HL-60 (cell line): ENCODE results near the gene ATRNL1.

ENCODE experiments used
- DNase-seq, 2 experiments: peaks; one replicate each; pipeline ENCODE4 v3.0.0-alpha.2; 2010 to 2020; ENCODE audit warnings: low read depth in 1 of 2, low spot score in 1 of 2
- H3K27ac ChIP-seq: fragments of 250-450 bp; sonication (Bioruptor Pico); replicated peaks from 2 replicates; pipeline ENCODE4 v1.5.1; 2020; ENCODE audit warnings: mild to moderate bottlenecking, moderate library complexity
- H3K27me3 ChIP-seq: fragments of 250-450 bp; sonication (Bioruptor Pico); 2 replicates; pipeline ENCODE4 v1.5.1; 2021; ENCODE audit warnings: mild to moderate bottlenecking, moderate library complexity; ENCODE audit not compliant: insufficient read depth, poor library complexity, severe bottlenecking
- H3K4me3 ChIP-seq: replicated peaks from 2 replicates; pipeline ENCODE4 v1.5.1; 2011; ENCODE audit warnings: mild to moderate bottlenecking, control low read depth, low read length; ENCODE audit not compliant: insufficient read depth
- CTCF ChIP-seq: IDR thresholded peaks from one replicate; pipeline ENCODE4 v1.5.1; 2011; ENCODE audit warnings: low read length, control low read depth, inconsistent platforms; ENCODE audit not compliant: insufficient read depth
- GABPA ChIP-seq: IDR thresholded peaks from 2 replicates; pipeline ENCODE4 v1.6.1; 2012; ENCODE audit warnings: low read depth
- POLR2AphosphoS5 ChIP-seq: IDR thresholded peaks from 2 replicates; pipeline ENCODE4 v1.6.1; 2012; ENCODE audit warnings: low read depth
- SPI1 ChIP-seq: IDR thresholded peaks from 2 replicates; pipeline ENCODE4 v1.6.1; 2012; ENCODE audit warnings: low read depth, mild to moderate bottlenecking, borderline replicate concordance
- TF ChIP-seq, protein P1 (sequence below): IDR thresholded peaks from 2 replicates; pipeline ENCODE4 v1.6.1; 2012; ENCODE audit warnings: low read depth; ENCODE audit not compliant: insufficient replicate concordance

The ATRNL1 gene

DNA sequence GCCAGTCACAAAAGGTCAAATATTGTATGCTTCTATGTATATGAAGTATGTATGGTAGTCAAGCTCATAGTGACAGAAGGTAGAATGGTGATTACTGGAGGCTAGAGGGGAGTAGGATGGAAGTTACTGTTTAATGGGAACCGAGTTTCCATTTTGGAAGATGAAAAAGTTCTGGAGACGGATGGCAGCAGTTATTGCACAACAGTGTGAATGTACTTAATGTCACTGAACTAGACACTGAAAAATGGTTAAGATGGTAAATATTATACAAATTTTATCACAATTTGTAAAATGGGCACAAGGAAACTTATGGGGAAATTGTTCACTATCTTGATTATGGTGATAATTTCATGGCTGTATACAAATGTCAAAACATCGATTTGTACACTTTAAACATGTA, 895.2 kb downstream of the ATRNL1 start:
- Histone ChIP-seq H3K27me3 (no peaks in the 10 kb centered on the region), H3K4me3 (no peak overlapping the region), H3K27ac (no peak overlapping the region)
- TF ChIP-seq GABPA (no peak), SPI1 (no peak), POLR2AphosphoS5 (no peak), CTCF (no peak)
- TF ChIP-seq, protein P1, sequence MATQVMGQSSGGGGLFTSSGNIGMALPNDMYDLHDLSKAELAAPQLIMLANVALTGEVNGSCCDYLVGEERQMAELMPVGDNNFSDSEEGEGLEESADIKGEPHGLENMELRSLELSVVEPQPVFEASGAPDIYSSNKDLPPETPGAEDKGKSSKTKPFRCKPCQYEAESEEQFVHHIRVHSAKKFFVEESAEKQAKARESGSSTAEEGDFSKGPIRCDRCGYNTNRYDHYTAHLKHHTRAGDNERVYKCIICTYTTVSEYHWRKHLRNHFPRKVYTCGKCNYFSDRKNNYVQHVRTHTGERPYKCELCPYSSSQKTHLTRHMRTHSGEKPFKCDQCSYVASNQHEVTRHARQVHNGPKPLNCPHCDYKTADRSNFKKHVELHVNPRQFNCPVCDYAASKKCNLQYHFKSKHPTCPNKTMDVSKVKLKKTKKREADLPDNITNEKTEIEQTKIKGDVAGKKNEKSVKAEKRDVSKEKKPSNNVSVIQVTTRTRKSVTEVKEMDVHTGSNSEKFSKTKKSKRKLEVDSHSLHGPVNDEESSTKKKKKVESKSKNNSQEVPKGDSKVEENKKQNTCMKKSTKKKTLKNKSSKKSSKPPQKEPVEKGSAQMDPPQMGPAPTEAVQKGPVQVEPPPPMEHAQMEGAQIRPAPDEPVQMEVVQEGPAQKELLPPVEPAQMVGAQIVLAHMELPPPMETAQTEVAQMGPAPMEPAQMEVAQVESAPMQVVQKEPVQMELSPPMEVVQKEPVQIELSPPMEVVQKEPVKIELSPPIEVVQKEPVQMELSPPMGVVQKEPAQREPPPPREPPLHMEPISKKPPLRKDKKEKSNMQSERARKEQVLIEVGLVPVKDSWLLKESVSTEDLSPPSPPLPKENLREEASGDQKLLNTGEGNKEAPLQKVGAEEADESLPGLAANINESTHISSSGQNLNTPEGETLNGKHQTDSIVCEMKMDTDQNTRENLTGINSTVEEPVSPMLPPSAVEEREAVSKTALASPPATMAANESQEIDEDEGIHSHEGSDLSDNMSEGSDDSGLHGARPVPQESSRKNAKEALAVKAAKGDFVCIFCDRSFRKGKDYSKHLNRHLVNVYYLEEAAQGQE = no peak
- DNase-seq = no peak

GRCh38 chr10:115989621-115990020, 896.5 kb downstream of the ATRNL1 start:
- no peak overlapping the region for H3K4me3 ChIP-seq
- no peak for DNase-seq

DNA sequence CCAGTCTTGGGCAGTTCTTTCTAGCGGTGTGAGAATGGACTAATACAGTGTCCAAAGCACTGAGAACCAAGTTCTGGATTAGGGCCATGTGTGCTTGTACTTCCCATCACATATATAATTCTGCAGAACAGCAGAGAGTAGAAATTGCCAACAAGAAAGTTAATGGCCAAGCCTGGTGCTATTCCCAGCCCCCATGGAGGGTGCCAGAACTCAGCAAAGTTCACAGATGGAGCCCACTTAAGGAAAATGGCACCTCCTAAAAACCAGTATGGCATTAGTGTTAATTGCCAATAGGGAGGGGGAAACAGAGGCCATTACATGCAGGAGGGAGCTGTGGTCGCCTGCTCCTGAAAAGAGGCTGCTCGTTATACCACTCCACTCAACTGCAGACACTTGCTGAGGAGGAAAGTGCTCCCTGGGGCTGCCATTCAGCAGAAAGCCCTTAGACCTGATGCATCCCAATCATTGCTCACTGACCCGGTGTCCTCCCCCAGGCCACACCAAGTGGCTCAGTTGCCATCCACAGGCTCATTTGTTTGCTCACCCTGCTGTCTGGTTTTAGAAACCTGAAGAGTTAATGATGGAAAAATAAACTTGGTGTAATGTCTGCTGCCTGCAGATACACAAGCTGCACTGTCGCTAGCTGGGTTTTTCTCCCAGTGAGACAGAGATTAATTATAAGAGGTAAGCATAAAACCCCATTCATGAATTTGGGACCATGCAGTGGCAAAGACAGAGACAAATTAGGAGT, 899.2 kb downstream of the ATRNL1 start:
- H3K27ac ChIP-seq = no peak overlapping the region

More at GRCh38 chr10:115989621-115990020, 896.5 kb downstream of the ATRNL1 start:
- H3K27me3 ChIP-seq = no peaks in the 10 kb centered on the region
- H3K27ac ChIP-seq = no peak overlapping the region
- TF ChIP-seq CTCF (no peak), GABPA (no peak), SPI1 (no peak), POLR2AphosphoS5 (no peak)
- TF ChIP-seq, protein P1 = no peak

More for the DNA sequence above, 899.2 kb downstream of the ATRNL1 start:
- H3K4me3 ChIP-seq = no peak overlapping the region
- DNase-seq = no peak
- no peaks in the 10 kb centered on the region for H3K27me3 ChIP-seq
- no peak for TF ChIP-seq SPI1
- TF ChIP-seq, protein P1 = no peak
- TF ChIP-seq POLR2AphosphoS5 = no peak
- no peak for TF ChIP-seq GABPA
- TF ChIP-seq CTCF = no peak
